WTC11 (cell line): ENCODE data around the gene FAR2. TPM values are rescaled to one million over a fixed set of nuclear protein-coding genes. Genes with fewer than 3 reads are reported as not detected.

ENCODE experiments used
- ATAC-seq: fragments of 200-7000 bp; cut with Tn5 transposase; 2 replicates; pipeline ENCODE4 v1.10.0; 2021; ENCODE audit warnings: mild to moderate bottlenecking, moderate library complexity
- CTCF ChIA-PET: fragments of 300-600 bp; sonication (Branson Sonifier 250); formaldehyde crosslinking; loops from one replicate; lab custom pipeline; 2021; ENCODE audit warnings: antibody characterized with exemption; lab: Charles Lee
- POLR2A ChIA-PET: fragments of 350-600 bp; sonication (Branson Sonifier 250); formaldehyde crosslinking; loops from one replicate; lab custom pipeline; 2021; ENCODE audit warnings: antibody characterized with exemption; lab: Charles Lee
- DNase-seq: peaks from one replicate; pipeline ENCODE4 v3.0.0; 2021; ENCODE audit warnings: low spot score
- H3K27ac Mint-ChIP-seq: 2 replicates; pipeline ENCODE4 v1.8.0; 2021; ENCODE audit warnings: mixed read lengths
- H3K27me3 Mint-ChIP-seq: 2 replicates; pipeline ENCODE4 v1.8.0; 2021; ENCODE audit warnings: low read depth, mild to moderate bottlenecking, moderate library complexity, mixed read lengths
- H3K36me3 Mint-ChIP-seq: 2 replicates; pipeline ENCODE4 v1.8.0; 2021; ENCODE audit warnings: mixed read lengths
- H3K4me1 Mint-ChIP-seq: 2 replicates; pipeline ENCODE4 v1.8.0; 2022; ENCODE audit warnings: mixed read lengths
- H3K4me3 Mint-ChIP-seq: 2 replicates; pipeline ENCODE4 v1.8.0; 2021; ENCODE audit warnings: mild to moderate bottlenecking, moderate library complexity, mixed read lengths
- H3K9me3 Mint-ChIP-seq: 2 replicates; pipeline ENCODE4 v1.8.0; 2021; ENCODE audit warnings: mixed read lengths
- AFF4 ChIP-seq: sonication (generic); formaldehyde crosslinking; IDR thresholded peaks from 2 replicates; pipeline ENCODE4 v1.8.1; 2023; ENCODE audit warnings: mild to moderate bottlenecking, missing genetic modification reagents, borderline replicate concordance
- ATF2 ChIP-seq: sonication (generic); formaldehyde crosslinking; IDR thresholded peaks from 2 replicates; pipeline ENCODE4 v1.8.1; 2022; ENCODE audit warnings: low read depth, missing genetic modification reagents, borderline replicate concordance
- CREB1 ChIP-seq: sonication (generic); formaldehyde crosslinking; IDR thresholded peaks from 2 replicates; pipeline ENCODE4 v1.8.0; 2023; ENCODE audit warnings: mild to moderate bottlenecking, missing genetic modification reagents
- FOXP4 ChIP-seq: sonication (generic); formaldehyde crosslinking; IDR thresholded peaks from 2 replicates; pipeline ENCODE4 v1.8.0; 2022; ENCODE audit warnings: mild to moderate bottlenecking, missing genetic modification reagents
- GABPB1 ChIP-seq: sonication (generic); formaldehyde crosslinking; IDR thresholded peaks from 2 replicates; pipeline ENCODE4 v1.8.1; 2023; ENCODE audit warnings: mild to moderate bottlenecking, missing genetic modification reagents
- IRF2 ChIP-seq: sonication (generic); formaldehyde crosslinking; IDR thresholded peaks from 2 replicates; pipeline ENCODE4 v1.8.0; 2022; ENCODE audit warnings: low read depth, missing genetic modification reagents, borderline replicate concordance
- JAZF1 ChIP-seq: fragments of 250-450 bp; sonication (Bioruptor Pico); IDR thresholded peaks from 2 replicates; pipeline ENCODE4 v1.9.0; 2021; ENCODE audit warnings: moderate library complexity, mild to moderate bottlenecking, inconsistent platforms
- KAT7 ChIP-seq: sonication (generic); formaldehyde crosslinking; IDR thresholded peaks from 2 replicates; pipeline ENCODE4 v1.8.1; 2023; ENCODE audit warnings: missing genetic modification reagents, mild to moderate bottlenecking, borderline replicate concordance
- MYBL2 ChIP-seq: sonication (generic); formaldehyde crosslinking; IDR thresholded peaks from 2 replicates; pipeline ENCODE4 v1.8.1; 2023; ENCODE audit warnings: mild to moderate bottlenecking, moderate library complexity, missing genetic modification reagents
- OVOL2 ChIP-seq: fragments of 250-450 bp; sonication (Bioruptor Pico); IDR thresholded peaks from 2 replicates; pipeline ENCODE4 v1.9.0; 2021; ENCODE audit warnings: mild to moderate bottlenecking, borderline replicate concordance
- PRDM15 ChIP-seq: sonication (generic); formaldehyde crosslinking; IDR thresholded peaks from 2 replicates; pipeline ENCODE4 v1.8.0; 2022; ENCODE audit warnings: missing genetic modification reagents
- PRRX2 ChIP-seq: fragments of 250-450 bp; sonication (Bioruptor Pico); IDR thresholded peaks from 2 replicates; pipeline ENCODE4 v1.8.0; 2021; ENCODE audit warnings: mild to moderate bottlenecking
- SP1 ChIP-seq: sonication (generic); formaldehyde crosslinking; conservative IDR thresholded peaks from 2 replicates; pipeline ENCODE4 v1.8.1; 2022; ENCODE audit warnings: missing genetic modification reagents
- TCF7 ChIP-seq: sonication (generic); formaldehyde crosslinking; IDR thresholded peaks from 2 replicates; pipeline ENCODE4 v1.8.0; 2022; ENCODE audit warnings: mild to moderate bottlenecking, low read depth, missing genetic modification reagents, moderate library complexity
- TEAD1 ChIP-seq: sonication (generic); formaldehyde crosslinking; IDR thresholded peaks from 2 replicates; pipeline ENCODE4 v1.8.0; 2022; ENCODE audit warnings: mild to moderate bottlenecking, missing genetic modification reagents
- TEAD4 ChIP-seq: sonication (generic); formaldehyde crosslinking; IDR thresholded peaks from 2 replicates; pipeline ENCODE4 v1.8.0; 2022; ENCODE audit warnings: mild to moderate bottlenecking, missing genetic modification reagents
- USF2 ChIP-seq: sonication (generic); formaldehyde crosslinking; IDR thresholded peaks from 2 replicates; pipeline ENCODE4 v1.8.1; 2023; ENCODE audit warnings: mild to moderate bottlenecking, missing genetic modification reagents, moderate library complexity
- ZNF219 ChIP-seq: sonication (generic); formaldehyde crosslinking; IDR thresholded peaks from 2 replicates; pipeline ENCODE4 v1.8.0; 2023; ENCODE audit warnings: missing genetic modification reagents, mild to moderate bottlenecking, borderline replicate concordance
- ZNF232 ChIP-seq: sonication (generic); formaldehyde crosslinking; IDR thresholded peaks from 2 replicates; pipeline ENCODE4 v1.8.0; 2022; ENCODE audit warnings: mild to moderate bottlenecking, missing genetic modification reagents
- ZNF396 ChIP-seq: fragments of 250-450 bp; sonication (Bioruptor Pico); IDR thresholded peaks from 2 replicates; pipeline ENCODE4 v1.8.0; 2021; ENCODE audit warnings: mild to moderate bottlenecking, moderate library complexity, borderline replicate concordance
- ZNF423 ChIP-seq: fragments of 250-450 bp; sonication (Bioruptor Pico); IDR thresholded peaks from 2 replicates; pipeline ENCODE4 v2.1.2; 2022; ENCODE audit warnings: mild to moderate bottlenecking, moderate library complexity
- ZNF425 ChIP-seq: fragments of 250-450 bp; sonication (Bioruptor Pico); conservative IDR thresholded peaks from 2 replicates; pipeline ENCODE4 v1.9.0; 2021; ENCODE audit warnings: mild to moderate bottlenecking
- total RNA-seq: library from RNA; stranded (reverse); gene quantifications from 3 replicates; pipeline ENCODE4 v1.2.3, GENCODE V29; 2021

The FAR2 gene
- total RNA-seq, 1 experiment from 2014 or later = 20.0 TPM

GRCh38 chr12:29306266-29306665 is 157.2 kb downstream of the FAR2 start (continued):
- TF ChIP-seq FOXP4 (CRISPR knock-in tag) = no peak
- TF ChIP-seq ZNF232 (CRISPR knock-in tag) = no peak
- no peak for TF ChIP-seq ZNF423 (CRISPR knock-in tag)
- no peak for TF ChIP-seq SP1
- TF ChIP-seq MYBL2 (CRISPR knock-in tag) = no peak

GRCh38 chr12:29306682-29307081 is 157.6 kb downstream of the FAR2 start:
- H3K36me3 Mint-ChIP-seq = no peaks in the 10 kb centered on the region
- H3K4me3 Mint-ChIP-seq = no peak overlapping the region
- POLR2A ChIA-PET = no interaction called here
- CTCF ChIA-PET = interaction anchor here (2.4 kb wide), 1 partner anchor 10 kb away, joined by 9 read pairs; no protein-coding TSS in a partner anchor
- DNase-seq (no peak), ATAC-seq (no peak)
- H3K9me3 Mint-ChIP-seq = no peaks in the 10 kb centered on the region
- no peak overlapping the region for H3K27ac Mint-ChIP-seq
- TF ChIP-seq PRDM15 (CRISPR knock-in tag) (no peak), TEAD1 (CRISPR knock-in tag) (no peak), PRRX2 (CRISPR knock-in tag) (no peak), AFF4 (no peak), KAT7 (CRISPR knock-in tag) (no peak), IRF2 (CRISPR knock-in tag) (no peak), GABPB1 (CRISPR knock-in tag) (no peak), ZNF396 (no peak), ZNF425 (no peak), ATF2 (CRISPR knock-in tag) (no peak), ZNF423 (CRISPR knock-in tag) (no peak), OVOL2 (CRISPR knock-in tag) (no peak), JAZF1 (CRISPR knock-in tag) (no peak), CREB1 (no peak), ZNF219 (CRISPR knock-in tag) (no peak), TEAD4 (CRISPR knock-in tag) (no peak), USF2 (CRISPR knock-in tag) (no peak), TCF7 (CRISPR knock-in tag) (no peak)
- no peaks in the 10 kb centered on the region for H3K27me3 Mint-ChIP-seq
- H3K4me1 Mint-ChIP-seq = peaks cover 6% of the 10 kb centered on the region
